ENCODE measurements around the gene ZNF318.
"Not testable (repeated sequence)": the region's sequence is repeated elsewhere in the genome, so short reads cannot be mapped to it uniquely, and the experiment has no call there.

- TF ChIP-seq POLR2A, CTCF (IDR thresholded peaks at IDR 0.05): not testable (repeated sequence)
These were observed 645 bp upstream of the ZNF318 start for GRCh38 chr6:43370003-43370580.
